ENCODE measurements around the gene AKAP7. TPM values are rescaled to one million over a fixed set of nuclear protein-coding genes. Genes with fewer than 3 reads are reported as not detected.

AKAP7 gene
- polyA plus RNA-seq, 3 donors = 2.4 to 4.9 (median 3.4) TPM

DNA sequence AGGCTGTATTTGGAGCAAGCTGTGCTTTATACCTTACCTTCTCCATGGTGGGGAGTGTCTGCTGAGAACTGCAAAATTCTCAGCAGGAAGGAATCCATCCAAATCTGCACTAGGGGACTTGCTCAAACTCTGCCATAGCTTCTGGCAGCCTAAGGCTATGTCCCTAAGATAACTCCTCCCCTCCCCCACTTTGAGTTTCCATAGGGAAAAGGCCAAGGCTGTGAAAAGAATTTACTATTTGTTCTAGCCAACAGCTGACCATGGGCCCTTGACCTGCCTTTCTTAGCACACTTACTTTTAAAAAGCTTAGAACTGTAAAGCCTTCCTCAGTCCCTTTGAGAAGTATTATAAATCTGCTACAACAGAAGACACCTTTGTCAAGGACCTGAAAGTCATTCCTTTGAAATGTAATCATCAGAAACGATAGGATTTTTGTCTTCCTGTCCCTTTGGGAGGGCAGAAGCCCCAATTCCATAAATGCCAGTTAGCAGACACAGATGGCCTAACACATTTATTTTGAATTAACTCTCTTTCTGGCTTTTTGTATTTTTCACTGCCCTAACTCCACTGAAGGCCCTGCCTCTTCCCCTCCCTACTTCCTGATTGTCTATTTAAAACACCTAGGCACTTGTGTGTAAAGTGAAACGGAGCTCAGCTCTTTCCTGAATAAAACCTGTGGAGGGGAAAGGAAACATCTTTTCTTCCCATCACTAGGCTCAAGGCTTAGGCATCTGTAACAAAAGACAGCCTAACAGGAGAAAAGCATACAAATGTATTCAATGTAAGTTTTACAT is 157.1 kb downstream of the AKAP7 start:
- WGBS (ENCODE audit: insufficient coverage) = 22% methylated on average over 1 of the region's 2 CpGs
- Mint-ChIP-seq H3K4me1 (peaks cover 5% of the 10 kb centered on the region), H3K36me3 (peaks cover 0 to 2% of the 10 kb centered on the region in 2 donors), H3K27ac (no peak overlapping the region), H3K9me3 (peaks cover 0 to 6% (median 0%) of the 10 kb centered on the region in 7 donors), H3K27me3 (ENCODE audit: low read depth in 3 of 3) (peaks cover 0 to 3% (median 0%) of the 10 kb centered on the region in 3 donors), H3K4me3 (no peak overlapping the region)
- Histone ChIP-seq H3K4me3 (replicated peaks in 1 of 3; ENCODE audit: low read depth in 2 of 3, low read length in 3 of 3) (no peak overlapping the region), H3K27ac (ENCODE audit: low read depth in 1 of 2, low read length in 2 of 2) (no peak overlapping the region), H3K9me3 (replicated peaks in 1 of 2; ENCODE audit: control insufficient read depth in 1 of 2, insufficient read depth in 1 of 2, low read length in 2 of 2) (no peaks in the 10 kb centered on the region), H3K4me1 (ENCODE audit: control insufficient read depth in 1 of 2, insufficient read depth in 2 of 2, low read length in 2 of 2) (no peaks in the 10 kb centered on the region), H2AFZ (ENCODE audit: insufficient read depth, low read depth, low read length, poor library complexity, severe bottlenecking) (no peak overlapping the region), H3K79me2 (ENCODE audit: insufficient read depth, low read length) (no peaks in the 10 kb centered on the region), H3K9ac (ENCODE audit: insufficient read depth, low read length, poor library complexity, severe bottlenecking) (no peak overlapping the region), H3K4me2 (replicated peaks; ENCODE audit: extremely low read depth, low read length, poor library complexity, severe bottlenecking) (no peak overlapping the region), H3K36me3 (replicated peaks in 1 of 2; ENCODE audit: control insufficient read depth in 1 of 2, insufficient read depth in 2 of 2, low read length in 2 of 2) (no peaks in the 10 kb centered on the region), H4K20me1 (ENCODE audit: insufficient read depth, low read length) (no peaks in the 10 kb centered on the region), H3K27me3 (ENCODE audit: control insufficient read depth in 2 of 2, insufficient read depth in 2 of 2, low read length in 2 of 2) (no peaks in the 10 kb centered on the region)
- TF ChIP-seq, protein P1, sequence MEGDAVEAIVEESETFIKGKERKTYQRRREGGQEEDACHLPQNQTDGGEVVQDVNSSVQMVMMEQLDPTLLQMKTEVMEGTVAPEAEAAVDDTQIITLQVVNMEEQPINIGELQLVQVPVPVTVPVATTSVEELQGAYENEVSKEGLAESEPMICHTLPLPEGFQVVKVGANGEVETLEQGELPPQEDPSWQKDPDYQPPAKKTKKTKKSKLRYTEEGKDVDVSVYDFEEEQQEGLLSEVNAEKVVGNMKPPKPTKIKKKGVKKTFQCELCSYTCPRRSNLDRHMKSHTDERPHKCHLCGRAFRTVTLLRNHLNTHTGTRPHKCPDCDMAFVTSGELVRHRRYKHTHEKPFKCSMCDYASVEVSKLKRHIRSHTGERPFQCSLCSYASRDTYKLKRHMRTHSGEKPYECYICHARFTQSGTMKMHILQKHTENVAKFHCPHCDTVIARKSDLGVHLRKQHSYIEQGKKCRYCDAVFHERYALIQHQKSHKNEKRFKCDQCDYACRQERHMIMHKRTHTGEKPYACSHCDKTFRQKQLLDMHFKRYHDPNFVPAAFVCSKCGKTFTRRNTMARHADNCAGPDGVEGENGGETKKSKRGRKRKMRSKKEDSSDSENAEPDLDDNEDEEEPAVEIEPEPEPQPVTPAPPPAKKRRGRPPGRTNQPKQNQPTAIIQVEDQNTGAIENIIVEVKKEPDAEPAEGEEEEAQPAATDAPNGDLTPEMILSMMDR (IDR thresholded peaks at IDR 0.05) = no peak
- no peak for DNase-seq
- intact Hi-C loops (cut with micrococcal nuclease) = no loop called here

DNA sequence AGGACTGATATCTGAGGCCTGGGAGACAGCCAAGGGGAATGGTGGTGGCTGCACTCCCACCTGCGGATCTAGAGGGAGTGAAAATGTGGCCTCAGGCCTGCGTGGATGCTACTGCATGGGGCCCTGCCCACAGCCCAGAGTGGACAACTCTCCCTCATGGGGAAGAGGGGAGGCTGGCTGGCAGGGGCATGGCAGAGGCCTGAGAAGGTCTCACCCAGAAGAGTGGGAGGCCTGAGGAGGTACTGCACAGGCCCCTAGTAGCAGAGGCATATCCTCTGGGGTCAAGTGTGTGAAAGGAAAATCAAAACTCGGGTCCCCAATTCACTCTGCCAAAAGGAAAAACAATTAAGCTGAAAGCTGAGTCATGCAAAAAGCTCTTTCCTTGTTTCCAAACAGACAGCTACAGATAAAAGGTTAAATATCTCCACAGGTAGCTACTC is 158.2 kb downstream of the AKAP7 start:
- no peaks in the 10 kb centered on the region for H3K4me1 ChIP-seq (ENCODE audit: control insufficient read depth in 1 of 2, insufficient read depth in 2 of 2, low read length in 2 of 2)
- Mint-ChIP-seq H3K4me3 (no peak overlapping the region), H3K27ac (peak overlapping the region in 1 of 7 donors; percentile 42), H3K27me3 (ENCODE audit: low read depth in 3 of 3) (peaks cover 0 to 3% (median 0%) of the 10 kb centered on the region in 3 donors), H3K36me3 (peaks cover 0 to 2% of the 10 kb centered on the region in 2 donors), H3K9me3 (peaks cover 0 to 6% (median 0%) of the 10 kb centered on the region in 7 donors), H3K4me1 (peaks cover 6% of the 10 kb centered on the region)
- H3K4me3 ChIP-seq (replicated peaks in 1 of 3; ENCODE audit: low read depth in 2 of 3, low read length in 3 of 3) = no peak overlapping the region
- H3K4me2 ChIP-seq (replicated peaks; ENCODE audit: extremely low read depth, low read length, poor library complexity, severe bottlenecking) = no peak overlapping the region
- H3K9ac ChIP-seq (ENCODE audit: insufficient read depth, low read length, poor library complexity, severe bottlenecking) = no peak overlapping the region
- H3K9me3 ChIP-seq (replicated peaks in 1 of 2; ENCODE audit: control insufficient read depth in 1 of 2, insufficient read depth in 1 of 2, low read length in 2 of 2) = no peaks in the 10 kb centered on the region
- no CpG with 5 or more reads among the region's 3 CpGs for WGBS (ENCODE audit: insufficient coverage)
- no peaks in the 10 kb centered on the region for H3K79me2 ChIP-seq (ENCODE audit: insufficient read depth, low read length)
- intact Hi-C loops (cut with micrococcal nuclease) = no loop called here
- H4K20me1 ChIP-seq (ENCODE audit: insufficient read depth, low read length) = no peaks in the 10 kb centered on the region
- TF ChIP-seq, protein P1 (IDR thresholded peaks at IDR 0.05) = no peak
- H2AFZ ChIP-seq (ENCODE audit: insufficient read depth, low read depth, low read length, poor library complexity, severe bottlenecking) = no peak overlapping the region
- H3K27ac ChIP-seq (ENCODE audit: low read depth in 1 of 2, low read length in 2 of 2) = no peak overlapping the region
- H3K36me3 ChIP-seq (replicated peaks in 1 of 2; ENCODE audit: control insufficient read depth in 1 of 2, insufficient read depth in 2 of 2, low read length in 2 of 2) = no peaks in the 10 kb centered on the region
- no peak for DNase-seq
- H3K27me3 ChIP-seq (ENCODE audit: control insufficient read depth in 2 of 2, insufficient read depth in 2 of 2, low read length in 2 of 2) = no peaks in the 10 kb centered on the region

All from CD14-positive monocyte (primary cell).